HG02610 (cell line): ENCODE results near the gene RAET1L.
"Not testable (repeated sequence)": the region's sequence is repeated elsewhere in the genome, so short reads cannot be mapped to it uniquely, and the experiment has no call there.

Source experiments
- ATAC-seq: cut with Tn5 transposase; IDR thresholded peaks from one replicate; pipeline ENCODE4 v1.9.1; 2021; ENCODE audit warnings: mild to moderate bottlenecking, moderate library complexity; ENCODE audit not compliant: unreplicated experiment

Gene RAET1L

DNA sequence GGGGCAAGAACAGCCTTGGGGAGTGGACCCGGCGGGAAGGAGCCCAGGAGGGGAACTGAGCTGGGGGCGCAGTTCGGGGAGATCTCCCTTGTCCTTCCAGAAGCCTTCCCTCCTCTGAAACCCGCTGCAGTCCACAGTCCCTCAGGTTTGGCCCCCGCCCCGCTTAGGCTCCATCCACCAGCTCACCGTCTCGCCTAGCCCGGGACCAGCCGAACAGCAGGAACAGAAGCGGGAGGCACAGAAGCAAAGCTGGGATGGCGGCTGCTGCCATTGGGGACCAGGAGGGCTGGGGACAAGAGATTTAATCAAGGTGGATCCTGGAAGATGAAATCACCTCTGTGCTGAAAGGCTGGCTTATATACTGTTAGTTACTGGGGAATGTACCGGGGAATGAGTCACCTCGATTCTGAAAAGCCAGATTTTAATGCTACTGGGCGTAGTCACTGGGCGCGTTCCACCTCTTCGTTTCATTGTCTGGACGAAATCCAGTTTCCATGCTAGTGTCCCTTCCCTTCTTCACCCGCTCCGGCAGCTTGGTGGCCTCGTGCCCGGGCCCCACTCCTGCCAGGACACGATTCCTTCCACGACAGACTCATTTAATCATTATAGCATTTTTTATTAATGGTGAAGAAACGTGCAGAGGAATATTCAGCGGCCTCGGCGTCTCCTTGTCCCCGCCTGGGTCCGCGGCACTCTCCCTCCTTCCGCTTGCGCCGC lies at the start of gene RAET1L:
TSS of gene RAET1L (minus strand) at position 332 of the 717 bp plus-strand sequence. CDS start at position 271, 61 bp downstream.
- ATAC-seq, result peak; percentile 70

GRCh38 chr6:150075034-150075421 lies 49.7 kb upstream of the RAET1L start:
- ATAC-seq, result no peak

GRCh38 chr6:150074396-150075033 lies 49.2 kb upstream of the RAET1L start:
- not testable (repeated sequence) for ATAC-seq

DNA sequence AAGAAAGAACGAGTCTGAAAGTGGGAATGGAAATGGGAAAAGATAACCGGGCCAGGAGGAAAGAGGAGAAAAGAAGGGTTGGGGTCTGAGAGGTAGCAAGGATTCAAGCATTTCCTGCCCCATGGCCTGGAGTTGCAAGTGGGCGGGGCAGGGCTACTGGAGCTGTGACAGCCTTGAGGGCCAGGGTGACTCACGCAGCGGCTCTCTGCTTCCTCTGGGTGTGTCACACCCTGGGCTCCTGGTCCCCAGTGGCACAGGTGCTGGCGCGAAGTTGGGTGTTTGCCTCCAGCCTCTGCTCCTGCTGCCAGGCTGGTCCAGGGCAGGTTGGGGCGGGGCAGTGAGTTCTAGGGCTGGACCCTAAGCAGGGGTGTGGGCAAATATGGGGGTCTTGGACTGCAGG lies 46.9 kb upstream of the RAET1L start:
- ATAC-seq, result no peak

DNA sequence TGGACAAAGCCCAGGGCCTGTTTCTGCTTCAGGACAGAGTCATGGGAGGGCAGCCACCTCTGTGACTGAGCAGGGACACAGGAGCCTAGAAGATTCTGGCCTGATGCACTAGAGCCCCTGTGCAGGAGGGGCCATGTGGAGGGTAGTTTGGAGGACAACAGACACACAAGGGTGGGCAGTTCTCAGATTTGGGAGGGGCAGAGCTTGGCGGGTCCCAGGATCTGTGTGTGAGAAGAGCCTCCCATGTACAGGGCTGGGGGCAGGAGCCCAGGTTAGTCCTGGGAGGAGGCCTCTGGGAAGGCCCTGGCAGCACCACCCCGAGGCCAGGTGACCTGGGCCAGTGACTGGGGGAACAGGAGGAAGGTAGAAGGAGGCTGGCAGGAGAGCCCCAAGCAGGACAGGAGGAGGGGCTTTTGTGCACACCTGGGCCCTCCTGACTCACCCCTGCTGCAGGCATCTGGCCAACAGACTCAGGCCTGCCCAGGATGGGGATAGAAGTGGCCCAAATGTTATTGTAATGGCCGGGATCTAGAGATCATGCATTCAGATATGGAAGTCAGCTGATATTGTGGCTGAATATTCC lies 45.0 kb upstream of the RAET1L start:
- ATAC-seq, result no peak

GRCh38 chr6:150069706-150070105 lies 44.4 kb upstream of the RAET1L start:
- ATAC-seq, result no peak

- ATAC-seq, result peak; percentile 66
Measured at GRCh38 chr6:150068720-150069648, 43.7 kb upstream of the RAET1L start, which contains the start of gene ULBP3. Gene ULBP3, minus strand, starts transcription at chr6:150069121. Its CDS starts 55 bp downstream, at chr6:150069066.

- no peak for ATAC-seq
Measured at GRCh38 chr6:150068151-150068550, 42.8 kb upstream of the RAET1L start.

- no peak for ATAC-seq
Measured at GRCh38 chr6:150065083-150065482, 39.8 kb upstream of the RAET1L start.

DNA sequence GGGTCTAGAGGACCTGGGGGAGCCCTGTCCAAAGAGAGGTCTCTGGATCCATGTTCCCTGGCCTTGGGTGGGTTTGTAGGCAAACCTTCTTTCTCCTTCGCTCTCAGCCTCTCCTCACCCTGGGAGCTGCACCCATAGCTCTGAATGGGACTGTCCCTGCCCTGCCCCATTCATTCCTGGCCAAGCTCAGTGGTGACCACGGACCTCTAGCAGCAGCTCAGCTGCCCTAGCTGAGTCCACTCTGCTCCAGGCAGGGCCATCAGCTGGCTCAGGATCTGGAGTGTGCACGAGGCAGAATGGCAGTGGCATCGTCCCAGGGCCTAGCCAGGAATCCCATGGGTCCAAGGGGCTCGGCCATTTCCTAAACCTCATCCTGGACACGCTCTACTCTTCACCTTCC lies 38.3 kb upstream of the RAET1L start:
- no peak for ATAC-seq

DNA sequence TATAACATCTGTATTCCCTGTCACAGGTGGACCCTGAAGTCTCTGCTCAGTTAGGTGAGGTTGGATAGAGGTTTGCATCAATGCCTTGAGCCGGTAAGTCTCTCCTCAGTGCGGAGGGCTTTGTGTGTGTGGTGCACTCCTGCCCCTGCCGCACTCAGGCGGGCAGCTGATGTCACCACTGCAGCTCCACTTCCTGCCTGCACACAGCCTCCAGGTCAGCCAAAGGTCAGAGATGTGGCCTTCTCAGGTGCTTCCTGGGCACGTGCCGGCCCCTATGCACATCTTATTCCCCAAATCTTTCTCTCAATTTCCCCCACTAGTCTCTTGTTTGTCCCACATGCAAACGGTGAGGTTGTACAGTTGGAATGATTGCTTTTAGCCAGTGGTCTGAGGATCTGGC lies 34.6 kb upstream of the RAET1L start:
- peak; percentile 62 for ATAC-seq

DNA sequence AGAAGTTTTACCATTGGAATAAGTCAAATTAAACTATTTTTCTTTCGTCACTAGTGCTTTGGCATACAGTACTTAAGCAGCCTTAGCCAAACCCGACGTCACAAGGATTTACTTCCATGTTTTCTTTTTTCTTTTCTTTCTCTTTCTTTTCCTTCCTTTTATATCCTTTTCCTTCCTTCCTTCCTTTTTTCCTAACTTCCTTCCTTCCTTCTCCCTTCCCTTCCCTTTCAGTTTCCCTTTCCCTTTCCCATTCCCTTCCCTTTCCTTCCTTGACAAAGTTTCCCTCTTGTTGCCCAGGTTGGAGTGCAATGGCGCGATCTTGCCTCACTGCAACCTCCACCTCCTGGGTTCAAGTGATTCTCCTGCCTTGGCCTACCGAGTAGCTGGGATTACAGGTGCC lies 33.7 kb upstream of the RAET1L start:
- no peak for ATAC-seq

GRCh38 chr6:150058231-150058792 lies 33.0 kb upstream of the RAET1L start:
- ATAC-seq, result no peak

GRCh38 chr6:150057501-150057951 lies 32.2 kb upstream of the RAET1L start:
- ATAC-seq, result no peak

GRCh38 chr6:150056916-150057315 lies 31.6 kb upstream of the RAET1L start:
- no peak for ATAC-seq

GRCh38 chr6:150056156-150056555 lies 30.8 kb upstream of the RAET1L start:
- no peak for ATAC-seq

DNA sequence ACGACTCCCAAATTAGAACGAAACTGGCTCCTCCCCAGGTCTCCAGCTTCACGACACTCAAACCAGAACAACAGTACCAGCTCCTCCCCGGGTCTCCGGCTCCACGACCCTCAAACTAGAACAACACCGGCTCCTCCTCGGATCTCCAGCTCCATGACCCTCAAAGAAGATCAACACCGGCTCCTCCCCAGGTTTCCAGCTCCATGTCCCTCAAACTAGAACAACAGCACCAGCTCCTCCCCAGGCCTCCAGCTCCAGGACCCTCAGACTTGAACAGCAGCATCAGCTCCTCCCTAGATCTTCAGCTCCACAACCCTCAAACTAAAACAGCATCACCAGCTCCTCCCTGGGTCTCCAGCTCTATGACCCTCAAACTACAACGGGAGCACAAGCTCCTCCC lies 29.8 kb upstream of the RAET1L start:
- ATAC-seq, result no peak

GRCh38 chr6:150053450-150053849 lies 28.1 kb upstream of the RAET1L start:
- ATAC-seq, result no peak

DNA sequence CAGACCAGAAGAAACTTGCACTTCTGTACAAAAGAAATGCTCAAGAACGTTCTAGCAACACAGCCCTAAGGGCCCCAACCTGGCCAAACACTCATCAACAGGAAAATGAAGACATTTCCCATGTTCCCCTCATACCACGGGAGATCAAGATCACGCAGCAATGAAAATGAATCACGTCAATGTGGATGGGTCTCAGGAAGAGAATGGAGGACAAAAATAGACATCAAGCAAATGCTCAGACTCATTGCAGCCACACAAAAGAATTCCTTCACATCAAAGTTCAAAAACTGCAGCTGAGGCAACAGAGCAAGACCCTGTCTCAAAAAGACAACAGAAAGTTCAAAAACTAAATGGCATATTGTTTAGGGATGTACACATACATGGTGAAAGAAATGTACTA lies 25.5 kb upstream of the RAET1L start:
- ATAC-seq, result no peak

GRCh38 chr6:150048099-150048498 lies 22.8 kb upstream of the RAET1L start:
- ATAC-seq, result no peak

DNA sequence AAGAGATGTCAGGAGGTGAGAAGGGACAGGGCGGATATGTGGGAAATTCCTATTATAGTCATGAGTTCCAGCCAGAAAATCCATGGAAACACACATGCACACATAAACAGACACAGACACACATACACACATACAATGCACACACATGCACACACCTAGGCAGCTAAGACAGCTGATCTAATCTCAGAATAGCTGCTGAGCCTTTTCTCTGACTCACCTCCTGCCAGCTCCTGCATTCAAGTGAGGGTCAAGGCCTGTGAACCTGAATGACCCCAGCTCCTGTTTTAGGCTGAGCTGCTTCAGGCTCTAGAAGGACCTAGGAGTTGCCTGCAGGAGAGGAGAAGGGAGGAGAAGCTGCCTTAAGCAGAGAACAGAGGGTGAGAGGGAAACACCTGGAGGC lies 21.6 kb upstream of the RAET1L start:
- ATAC-seq, result no peak
